Adrenal gland (tissue), 12 donors: ENCODE data around the gene CEP83. TPM values are rescaled to one million over a fixed set of nuclear protein-coding genes. Genes with fewer than 3 reads are reported as not detected.

Experiments
- DNase-seq, 7 donors: peaks; one replicate each; pipeline ENCODE4 v3.0.0-alpha.2; 2019 to 2020
- H3K27ac ChIP-seq, 5 donors: fragments of 200-600 bp; sonication (generic) in 4 of 5; 1 replicate in 3 of 5; 2 replicates in 2 of 5; pipeline versions ENCODE4 v1.5.1 to v1.8.0; 2016 to 2020; ENCODE audit warnings: mild to moderate bottlenecking in 1 of 5
- H3K27me3 ChIP-seq: fragments of 200-600 bp; 2 replicates; pipeline ENCODE4 v1.8.0; 2021
- H3K36me3 ChIP-seq, 2 donors: fragments of 200-600 bp; replicated peaks in 1 of 2; 1 replicate in 1 of 2; 2 replicates in 1 of 2; pipeline versions ENCODE4 v1.5.1 to v1.8.0; 2018 to 2022
- H3K4me1 ChIP-seq, 2 donors: fragments of 200-600 bp; replicated peaks in 1 of 2; 1 replicate in 1 of 2; 2 replicates in 1 of 2; pipeline versions ENCODE4 v1.5.1 to v1.8.0; 2018 to 2021
- H3K4me3 ChIP-seq, 4 donors: fragments of 200-600 bp; sonication (generic) in 3 of 4; one replicate each; pipeline ENCODE4 v1.5.1; 2016 to 2018
- H3K9me3 ChIP-seq, 3 donors: fragments of 200-600 bp; sonication (generic) in 1 of 3; replicated peaks in 1 of 3; 1 replicate in 2 of 3; 2 replicates in 1 of 3; pipeline versions ENCODE4 v1.5.1 to v1.8.0; 2016 to 2021
- POLR2A ChIP-seq, 2 donors: fragments of 450-650 bp; IDR thresholded peaks; one replicate each; pipeline ENCODE4 v1.6.1; 2017; ENCODE audit warnings: antibody characterized with exemption in 2 of 2, mild to moderate bottlenecking in 2 of 2, moderate library complexity in 1 of 2
- WGBS, 4 donors: extraction: QIAGEN DNeasy Blood & Tissue Kit in 2 of 4; methylation state at CpG; one replicate each; pipeline versions ENCODE4 v1.1.5 to v1.1.7; 2013 to 2017; 5-methylcytosine and 5-hydroxymethylcytosine counted together
- intact Hi-C, 2 donors: fragments of 100-400 bp; cut with DNase I; formaldehyde crosslinking; loops; one replicate each; pipeline versions ENCODE4 v1.14.1 to v1.15.0; 2022 to 2023
- polyA plus RNA-seq, 3 donors: library from polyadenylated mRNA; stranded (reverse); fragments of 200-250 nt in 2 of 3; fragments of 350-450 nt in 1 of 3; fragmentation: Illumina TruSeq in 1 of 3; extraction: RNeasy Lipid Tissue Mini Kit (QIAGEN cat#74804) in 1 of 3; gene quantifications; one replicate each; pipeline ENCODE4 v1.2.3, GENCODE V29; 2013 to 2014
- total RNA-seq, 9 donors: library from RNA; depleted of rRNA in 4 of 9; stranded (reverse); fragments of >200 nt in 4 of 9; fragments of 120-200 nt in 1 of 9; fragmentation: NEBNext Ultra II Directional in 1 of 9; extraction: Animal tissue kit (Norgen Biotek cat#: 25700) in 1 of 9; gene quantifications; one replicate each; pipeline versions ENCODE4 v1.1.0 to v1.2.4, GENCODE V29; 2013 to 2023
- TF ChIP-seq, protein P1 (sequence below), 6 experiments: fragments of 450-650 bp in 4 of 6; fragments of 200-600 bp in 2 of 6; sonication (generic) in 1 of 6; IDR thresholded peaks; 1 replicate in 5 of 6; 2 replicates in 1 of 6; pipeline versions ENCODE4 v1.5.1 to v1.8.0; 2016 to 2021; ENCODE audit warnings: antibody characterized with exemption in 6 of 6, mild to moderate bottlenecking in 2 of 6, moderate library complexity in 1 of 6
- donor health status: healthy with polysubstance abuse.
- donor health status: Bipolar disorder and iron deficiency.
- donor health status: DM: yes; HTN: yes; CAD: no.
- donor health status: DM: no; HTN: no; CAD: no.
- donor health status: DM: no; HTN: no; CAD: no.
- donor health status: DM: yes; HTN: yes; CAD: no.

Gene CEP83
- total and polyA plus RNA-seq, 12 donors = 7.8 to 30.4 (median 18.4) TPM

GRCh38 chr12:94418517-94418916 lies 41.1 kb downstream of the CEP83 start:
- DNase-seq = no peak
- WGBS, 4 donors = 93 to 98% (median 96%) methylated on average over 1 of the region's 1 CpG
- Histone ChIP-seq H3K36me3 (no peaks in the 10 kb centered on the region), H3K27ac (no peak overlapping the region), H3K4me3 (no peak overlapping the region), H3K4me1 (no peaks in the 10 kb centered on the region), H3K9me3 (peaks cover 0 to 18% (median 0%) of the 10 kb centered on the region in 3 donors), H3K27me3 (no peaks in the 10 kb centered on the region)
- no peak for TF ChIP-seq POLR2A (IDR thresholded peaks at IDR 0.05)
- intact Hi-C loops = no loop called here

GRCh38 chr12:94416613-94417012 lies 43.1 kb downstream of the CEP83 start:
- intact Hi-C loops = no loop called here
- 88 to 100% (median 94%) methylated on average over 2 of the region's 2 CpGs for WGBS, 4 donors
- H3K27me3 ChIP-seq = no peaks in the 10 kb centered on the region
- no peak overlapping the region for H3K27ac ChIP-seq
- H3K9me3 ChIP-seq = peaks cover 0 to 4% (median 0%) of the 10 kb centered on the region in 3 donors
- TF ChIP-seq POLR2A (IDR thresholded peaks at IDR 0.05) = no peak
- TF ChIP-seq, protein P1, sequence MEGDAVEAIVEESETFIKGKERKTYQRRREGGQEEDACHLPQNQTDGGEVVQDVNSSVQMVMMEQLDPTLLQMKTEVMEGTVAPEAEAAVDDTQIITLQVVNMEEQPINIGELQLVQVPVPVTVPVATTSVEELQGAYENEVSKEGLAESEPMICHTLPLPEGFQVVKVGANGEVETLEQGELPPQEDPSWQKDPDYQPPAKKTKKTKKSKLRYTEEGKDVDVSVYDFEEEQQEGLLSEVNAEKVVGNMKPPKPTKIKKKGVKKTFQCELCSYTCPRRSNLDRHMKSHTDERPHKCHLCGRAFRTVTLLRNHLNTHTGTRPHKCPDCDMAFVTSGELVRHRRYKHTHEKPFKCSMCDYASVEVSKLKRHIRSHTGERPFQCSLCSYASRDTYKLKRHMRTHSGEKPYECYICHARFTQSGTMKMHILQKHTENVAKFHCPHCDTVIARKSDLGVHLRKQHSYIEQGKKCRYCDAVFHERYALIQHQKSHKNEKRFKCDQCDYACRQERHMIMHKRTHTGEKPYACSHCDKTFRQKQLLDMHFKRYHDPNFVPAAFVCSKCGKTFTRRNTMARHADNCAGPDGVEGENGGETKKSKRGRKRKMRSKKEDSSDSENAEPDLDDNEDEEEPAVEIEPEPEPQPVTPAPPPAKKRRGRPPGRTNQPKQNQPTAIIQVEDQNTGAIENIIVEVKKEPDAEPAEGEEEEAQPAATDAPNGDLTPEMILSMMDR (IDR thresholded peaks at IDR 0.05) = no peak
- H3K4me3 ChIP-seq = no peak overlapping the region
- no peak for DNase-seq
- no peaks in the 10 kb centered on the region for H3K36me3 ChIP-seq
- no peaks in the 10 kb centered on the region for H3K4me1 ChIP-seq

DNA sequence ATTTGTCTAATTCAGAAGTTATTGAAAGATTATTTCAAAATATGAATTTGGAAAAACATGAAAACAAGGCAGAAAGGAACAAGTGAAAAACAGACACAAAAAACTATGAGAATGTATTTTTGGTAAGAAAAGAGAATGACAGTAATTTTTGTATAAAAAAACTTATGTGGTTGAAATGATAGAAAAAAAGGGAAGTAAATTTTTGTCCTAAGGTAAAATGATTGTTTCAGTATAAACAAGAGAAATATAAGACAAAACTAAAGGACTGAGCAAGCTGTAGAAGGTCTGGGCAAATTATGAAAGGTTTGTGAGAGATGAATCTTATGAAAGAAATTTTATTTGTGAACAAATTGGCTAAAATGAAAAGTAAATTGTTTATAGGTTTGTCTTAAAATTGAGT lies 44.6 kb downstream of the CEP83 start:
- H3K4me1 ChIP-seq = no peaks in the 10 kb centered on the region
- DNase-seq = no peak
- no peak overlapping the region for H3K4me3 ChIP-seq
- intact Hi-C loops = no loop called here
- H3K9me3 ChIP-seq = no peaks in the 10 kb centered on the region
- TF ChIP-seq, protein P1 (IDR thresholded peaks at IDR 0.05) = no peak
- no peak for TF ChIP-seq POLR2A (IDR thresholded peaks at IDR 0.05)
- no peaks in the 10 kb centered on the region for H3K27me3 ChIP-seq
- H3K36me3 ChIP-seq = no peaks in the 10 kb centered on the region
- no peak overlapping the region for H3K27ac ChIP-seq

DNA sequence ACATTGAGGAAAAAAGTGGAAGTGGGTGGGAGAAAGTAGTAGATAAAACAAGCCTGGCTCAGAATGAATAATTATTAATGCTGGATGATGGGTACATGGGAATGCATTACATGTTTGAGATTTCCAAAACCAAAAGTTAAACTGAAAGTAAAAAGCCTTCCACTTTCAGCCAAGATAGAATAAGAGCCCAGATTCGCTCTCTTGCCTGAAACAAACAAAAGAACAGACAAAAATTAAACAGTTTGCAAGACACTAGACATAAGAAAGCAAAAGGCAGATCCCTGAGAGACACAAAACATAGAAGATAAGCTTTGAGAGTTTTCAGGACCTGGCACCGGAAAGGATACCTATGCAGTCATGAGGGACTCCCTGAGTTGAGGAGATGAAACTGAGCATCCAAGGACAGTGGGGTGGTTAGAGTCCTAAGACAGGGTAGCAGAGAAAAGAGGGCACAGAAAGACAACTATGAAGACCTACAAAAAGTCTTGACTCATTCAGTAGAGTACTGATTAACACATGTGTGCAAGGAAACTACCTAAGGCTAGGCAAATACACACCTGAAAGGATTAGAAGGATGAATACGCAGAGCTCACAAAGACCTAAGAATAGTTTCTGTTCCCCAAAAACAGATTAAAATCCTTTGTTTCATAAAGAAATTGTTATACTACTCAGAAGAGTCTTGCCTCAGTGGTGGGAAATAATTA lies 54.1 kb downstream of the CEP83 start:
- no peaks in the 10 kb centered on the region for H3K36me3 ChIP-seq
- no peak for DNase-seq
- H3K4me3 ChIP-seq = peak overlapping the region in 3 of 4 donors; percentile 22 to 52 (median 46)
- H3K27me3 ChIP-seq = no peaks in the 10 kb centered on the region
- peaks cover 0 to 4% (median 0%) of the 10 kb centered on the region in 3 donors for H3K9me3 ChIP-seq
- intact Hi-C loops = no loop called here
- TF ChIP-seq, protein P1 (IDR thresholded peaks at IDR 0.05) = no peak
- H3K27ac ChIP-seq = peak overlapping the region; percentile 8 to 64 (median 26)
- WGBS, 4 donors = 44 to 57% (median 49%) methylated on average over 3 of the region's 3 CpGs
- peaks cover 0 to 17% of the 10 kb centered on the region in 2 donors for H3K4me1 ChIP-seq

- H3K4me3 ChIP-seq = peak overlapping the region in 2 of 4 donors; percentile 22 to 46
- DNase-seq = no peak
- H3K27ac ChIP-seq = peak overlapping the region in 4 of 5 donors; percentile 8 to 64 (median 38)
- intact Hi-C loops = no loop called here
- H3K9me3 ChIP-seq = peaks cover 0 to 4% (median 0%) of the 10 kb centered on the region in 3 donors
- TF ChIP-seq, protein P1 (IDR thresholded peaks at IDR 0.05) = no peak
- TF ChIP-seq POLR2A (IDR thresholded peaks at IDR 0.05) = no peak
- 50 to 68% (median 61%) methylated on average over 2 of the region's 2 CpGs for WGBS, 4 donors
- no peaks in the 10 kb centered on the region for H3K36me3 ChIP-seq
- H3K4me1 ChIP-seq = peaks cover 0 to 17% of the 10 kb centered on the region in 2 donors
- no peaks in the 10 kb centered on the region for H3K27me3 ChIP-seq
These were observed 54.8 kb downstream of the CEP83 start for GRCh38 chr12:94404854-94405253.
